GM23248 (cell line): Measurements from ENCODE around the gene S1PR2. TPM values are rescaled to one million over a fixed set of nuclear protein-coding genes. Genes with fewer than 3 reads are reported as not detected.

Source experiments
- DNase-seq: peaks from one replicate; pipeline ENCODE4 v3.0.0-alpha.2; 2015
- H2AFZ ChIP-seq: fragments of 200-600 bp; sonication (generic); 2 replicates; pipeline ENCODE4 v1.6.1; 2016; ENCODE audit warnings: antibody characterized with exemption
- H3F3A ChIP-seq: fragments of 200-600 bp; sonication (generic); 2 replicates; pipeline ENCODE4 v1.6.1; 2016; ENCODE audit warnings: mild to moderate bottlenecking, antibody characterized with exemption, mixed run types; ENCODE audit not compliant: insufficient read depth
- H3K27ac ChIP-seq: fragments of 200-600 bp; sonication (generic); 2 replicates; pipeline ENCODE4 v1.5.1; 2016; ENCODE audit warnings: mild to moderate bottlenecking
- H3K27me3 ChIP-seq: fragments of 200-600 bp; sonication (generic); replicated peaks from 2 replicates; pipeline ENCODE4 v1.6.1; 2016; ENCODE audit warnings: mild to moderate bottlenecking; ENCODE audit not compliant: insufficient read depth
- H3K36me3 ChIP-seq: fragments of 200-600 bp; sonication (generic); 2 replicates; pipeline ENCODE4 v1.6.1; 2016; ENCODE audit warnings: low read depth, mild to moderate bottlenecking
- H3K4me1 ChIP-seq: fragments of 200-600 bp; sonication (generic); 2 replicates; pipeline ENCODE4 v1.6.1; 2016; ENCODE audit warnings: mild to moderate bottlenecking; ENCODE audit not compliant: insufficient read depth
- H3K4me2 ChIP-seq: fragments of 200-600 bp; sonication (generic); one replicate; pipeline ENCODE4 v1.6.1; 2016; ENCODE audit warnings: mild to moderate bottlenecking; ENCODE audit not compliant: unreplicated experiment
- H3K4me3 ChIP-seq: fragments of 200-600 bp; sonication (generic); 2 replicates; pipeline ENCODE4 v1.5.1; 2016; ENCODE audit warnings: mild to moderate bottlenecking
- H3K79me2 ChIP-seq: fragments of 200-600 bp; sonication (generic); 2 replicates; pipeline ENCODE4 v1.6.1; 2016; ENCODE audit warnings: mild to moderate bottlenecking; ENCODE audit not compliant: insufficient read depth
- H3K9ac ChIP-seq: fragments of 200-600 bp; sonication (generic); 2 replicates; pipeline ENCODE4 v1.6.1; 2016; ENCODE audit warnings: mild to moderate bottlenecking
- H3K9me2 ChIP-seq: fragments of 200-600 bp; sonication (generic); 2 replicates; pipeline ENCODE4 v1.6.1; 2016; ENCODE audit warnings: mixed run types, mild to moderate bottlenecking, moderate library complexity; ENCODE audit not compliant: insufficient read depth
- H3K9me3 ChIP-seq: fragments of 200-600 bp; sonication (generic); one replicate; pipeline ENCODE4 v1.6.1; 2017; ENCODE audit warnings: low read depth
- H4K20me1 ChIP-seq: fragments of 200-600 bp; sonication (generic); 2 replicates; pipeline ENCODE4 v1.6.0; 2016; ENCODE audit not compliant: insufficient read depth
- EZH2 ChIP-seq: fragments of 200-600 bp; sonication (generic); IDR thresholded peaks from 2 replicates; pipeline ENCODE4 v1.6.1; 2018; ENCODE audit warnings: antibody characterized with exemption, mild to moderate bottlenecking; ENCODE audit not compliant: insufficient read depth, poor library complexity, severe bottlenecking
- EZH2phosphoT487 ChIP-seq: fragments of 200-600 bp; sonication (generic); IDR thresholded peaks from 2 replicates; pipeline ENCODE4 v1.6.1; 2018; ENCODE audit warnings: antibody characterized with exemption, moderate library complexity, mild to moderate bottlenecking, low read depth; ENCODE audit not compliant: insufficient read depth
- WGBS, 2 experiments: methylation state at CpG; one replicate each; pipeline ENCODE4 v1.1.6; 2015 to 2017; ENCODE audit warnings: low lambda C conversion rate in 2 of 2, low coverage in 1 of 2; ENCODE audit errors: missing lambda C conversion rate in 2 of 2; 5-methylcytosine and 5-hydroxymethylcytosine counted together
- in situ Hi-C: fragments of 300-500 bp; cut with MboI; formaldehyde crosslinking; loops from 2 replicates; pipeline ENCODE4 v1.15.0; 2020
- polyA plus RNA-seq: library from polyadenylated mRNA; unstranded; fragments of >200 nt; fragmentation: Nextera tagmentation; extraction: Ambion mirVana; gene quantifications from 2 replicates; pipeline ENCODE4 v1.2.1, GENCODE V29; 2016
- total RNA-seq: library from RNA; depleted of rRNA; stranded (reverse); fragments of >200 nt; shearing (Covaris generic); gene quantifications from 2 replicates; pipeline ENCODE4 v1.2.3, GENCODE V29; 2014

S1PR2 gene
- total and polyA plus RNA-seq, 2 experiments from 2014 or later: 20.3 to 35.1 TPM

- Histone ChIP-seq H3K9me3 (no peaks in the 10 kb centered on the region), H3F3A (peaks cover 38% of the 10 kb centered on the region), H3K36me3 (no peaks in the 10 kb centered on the region), H3K9ac (peak within 1 kb of the TSS; percentile 85), H3K4me2 (peak within 1 kb of the TSS; percentile 83), H3K27me3 (no peaks in the 10 kb centered on the region), H3K9me2 (no peaks in the 10 kb centered on the region), H2AFZ (peak within 1 kb of the TSS; percentile 92), H3K27ac (peak within 1 kb of the TSS; percentile 75), H3K4me1 (peaks cover 25% of the 10 kb centered on the region), H3K4me3 (peak within 1 kb of the TSS; percentile 94), H4K20me1 (no peaks in the 10 kb centered on the region), H3K79me2 (peaks cover 48% of the 10 kb centered on the region)
- in situ Hi-C loops: no loop called here
- DNase-seq: peak; percentile 97
- WGBS, 2 experiments: 1 to 2% methylated on average over 48 to 67 of the region's 71 CpGs
- no peak for TF ChIP-seq EZH2phosphoT487
- TF ChIP-seq EZH2: no peak
Observed at GRCh38 chr19:10194500-10195198, 36.5 kb downstream of the S1PR2 start, which contains the start of gene DNMT1. Gene DNMT1, minus strand, starts transcription at chr19:10194953. Its CDS starts 54 bp downstream, at chr19:10194899.

GRCh38 chr19:10193790-10194499, 37.2 kb downstream of the S1PR2 start:
- peaks cover 55% of the 10 kb centered on the region for H3K79me2 ChIP-seq
- H3K36me3 ChIP-seq: no peaks in the 10 kb centered on the region
- H3K4me2 ChIP-seq: peak overlapping the region; percentile 83
- H3K9me3 ChIP-seq: no peaks in the 10 kb centered on the region
- peaks cover 25% of the 10 kb centered on the region for H3K4me1 ChIP-seq
- H2AFZ ChIP-seq: peak overlapping the region; percentile 92
- H3K9ac ChIP-seq: peak overlapping the region; percentile 85
- no peaks in the 10 kb centered on the region for H3K27me3 ChIP-seq
- TF ChIP-seq EZH2 (no peak), EZH2phosphoT487 (no peak)
- 1 to 2% methylated on average over 26 to 30 of the region's 30 CpGs for WGBS, 2 experiments
- H3F3A ChIP-seq: peaks cover 38% of the 10 kb centered on the region
- no peaks in the 10 kb centered on the region for H4K20me1 ChIP-seq
- DNase-seq: peak; percentile 88
- H3K9me2 ChIP-seq: no peaks in the 10 kb centered on the region
- peak overlapping the region; percentile 75 for H3K27ac ChIP-seq
- peak overlapping the region; percentile 94 for H3K4me3 ChIP-seq
- in situ Hi-C loops: no loop called here

- in situ Hi-C loops: no loop called here
- H3K79me2 ChIP-seq: peaks cover 65% of the 10 kb centered on the region
- H3K4me2 ChIP-seq: peak overlapping the region; percentile 83
- no peaks in the 10 kb centered on the region for H3K9me2 ChIP-seq
- H3K4me1 ChIP-seq: peaks cover 25% of the 10 kb centered on the region
- no peak overlapping the region for H2AFZ ChIP-seq
- H3K9ac ChIP-seq: peak overlapping the region; percentile 85
- H4K20me1 ChIP-seq: no peaks in the 10 kb centered on the region
- no peaks in the 10 kb centered on the region for H3K9me3 ChIP-seq
- peak overlapping the region; percentile 75 for H3K27ac ChIP-seq
- peaks cover 38% of the 10 kb centered on the region for H3F3A ChIP-seq
- H3K4me3 ChIP-seq: peak overlapping the region; percentile 94
- no peak for DNase-seq
- no peak for TF ChIP-seq EZH2
- no peak for TF ChIP-seq EZH2phosphoT487
- H3K27me3 ChIP-seq: no peaks in the 10 kb centered on the region
- 85 to 86% methylated on average over 6 of the region's 6 CpGs for WGBS, 2 experiments
- H3K36me3 ChIP-seq: no peaks in the 10 kb centered on the region
Observed at GRCh38 chr19:10192922-10193321, 38.2 kb downstream of the S1PR2 start.

GRCh38 chr19:10191347-10191746, 39.8 kb downstream of the S1PR2 start:
- no peaks in the 10 kb centered on the region for H4K20me1 ChIP-seq
- H2AFZ ChIP-seq: no peak overlapping the region
- no peak for TF ChIP-seq EZH2phosphoT487
- TF ChIP-seq EZH2: no peak
- no peak overlapping the region for H3K4me2 ChIP-seq
- H3K27ac ChIP-seq: peak overlapping the region; percentile 43
- no peaks in the 10 kb centered on the region for H3K9me2 ChIP-seq
- no peaks in the 10 kb centered on the region for H3K9me3 ChIP-seq
- peaks cover 38% of the 10 kb centered on the region for H3F3A ChIP-seq
- no peaks in the 10 kb centered on the region for H3K27me3 ChIP-seq
- peaks cover 81% of the 10 kb centered on the region for H3K79me2 ChIP-seq
- H3K4me3 ChIP-seq: no peak overlapping the region
- 3 to 5% methylated on average over 2 of the region's 2 CpGs for WGBS, 2 experiments
- H3K9ac ChIP-seq: no peak overlapping the region; the same call in 1 of the 2 replicates
- H3K4me1 ChIP-seq: peaks cover 25% of the 10 kb centered on the region
- peak; percentile 75 for DNase-seq
- in situ Hi-C loops: no loop called here
- H3K36me3 ChIP-seq: no peaks in the 10 kb centered on the region
